ENCODE data around the gene AATF.

GRCh38 chr17:36933512-36934143 lies 15.1 kb upstream of the AATF start:
- TF ChIP-seq CTCF (IDR thresholded peaks at IDR 0.05) (no peak), EZH2 (IDR thresholded peaks at IDR 0.05; ENCODE audit: borderline replicate concordance, insufficient read depth, low read depth, low read length, poor library complexity, severe bottlenecking) (no peak)

Measured in B cell (primary cell).